Endodermal cell (in vitro differentiated cells): ENCODE results near the gene ARFIP1. TPM values are rescaled to one million over a fixed set of nuclear protein-coding genes. Genes with fewer than 3 reads are reported as not detected.
A peak's percentile ranks its signal among the peaks of the same experiment; 100 is the strongest.

Source experiments
- DNase-seq: peaks from one replicate; pipeline ENCODE4 v3.0.0-alpha.2; 2017
- H3K27ac ChIP-seq: 2 replicates; pipeline ENCODE4 v1.5.1; 2013; ENCODE audit warnings: mild to moderate bottlenecking, low read depth, low read length, moderate library complexity
- H3K27me3 ChIP-seq: 2 replicates; pipeline ENCODE4 v1.6.1; 2013; ENCODE audit warnings: mild to moderate bottlenecking, low read length, moderate library complexity; ENCODE audit not compliant: insufficient read depth, control insufficient read depth, poor library complexity, severe bottlenecking
- H3K36me3 ChIP-seq: 2 replicates; pipeline ENCODE4 v1.7.0; 2013; ENCODE audit warnings: mild to moderate bottlenecking, low read length, moderate library complexity; ENCODE audit not compliant: control insufficient read depth, insufficient read depth
- H3K4me1 ChIP-seq: one replicate; pipeline ENCODE4 v1.7.0; 2013; ENCODE audit warnings: low read length; ENCODE audit not compliant: control insufficient read depth, insufficient read depth
- H3K4me3 ChIP-seq: 2 replicates; pipeline ENCODE4 v1.5.1; 2013; ENCODE audit warnings: mild to moderate bottlenecking, low read length, moderate library complexity
- H3K9ac ChIP-seq: 2 replicates; pipeline ENCODE4 v1.6.1; 2013; ENCODE audit warnings: mild to moderate bottlenecking, low read length, moderate library complexity; ENCODE audit not compliant: poor library complexity, severe bottlenecking; ENCODE audit errors: extremely low read depth
- H3K9me3 ChIP-seq: 2 replicates; pipeline ENCODE4 v1.6.1; 2013; ENCODE audit warnings: mild to moderate bottlenecking, low read length, moderate library complexity; ENCODE audit not compliant: control insufficient read depth
- H3K27ac Mint-ChIP-seq: 2 replicates; pipeline ENCODE4 v1.8.0; 2020; ENCODE audit warnings: mixed read lengths
- H3K27me3 Mint-ChIP-seq: 2 replicates; pipeline ENCODE4 v1.8.0; 2021; ENCODE audit warnings: mild to moderate bottlenecking, mixed read lengths; ENCODE audit not compliant: insufficient read depth
- H3K36me3 Mint-ChIP-seq: 2 replicates; pipeline ENCODE4 v1.8.0; 2020; ENCODE audit warnings: low read depth, mixed read lengths
- H3K4me1 Mint-ChIP-seq: 2 replicates; pipeline ENCODE4 v1.8.0; 2020; ENCODE audit warnings: mixed read lengths
- H3K4me3 Mint-ChIP-seq: 2 replicates; pipeline ENCODE4 v1.8.0; 2020; ENCODE audit warnings: mild to moderate bottlenecking, moderate library complexity, mixed read lengths
- H3K9me3 Mint-ChIP-seq: 2 replicates; pipeline ENCODE4 v1.8.0; 2020; ENCODE audit warnings: mild to moderate bottlenecking, mixed read lengths
- CTCF ChIP-seq: fragments of 200-600 bp; sonication (generic); conservative IDR thresholded peaks from 2 replicates; pipeline ENCODE4 v1.5.0; 2021; ENCODE audit warnings: antibody characterized with exemption, mild to moderate bottlenecking
- WGBS, 2 experiments: methylation state at CpG; one replicate each; pipeline versions ENCODE4 v1.1.5 to v1.1.7; 2013; ENCODE audit warnings: missing lambda C conversion rate in 2 of 2, mixed read lengths in 1 of 2; ENCODE audit not compliant: insufficient coverage in 1 of 2, insufficient read length in 1 of 2; 5-methylcytosine and 5-hydroxymethylcytosine counted together
- total RNA-seq, 2 donors: library from RNA; stranded (reverse); fragmentation: NEBNext Ultra II Directional in 1 of 2; extraction: Animal tissue kit (Norgen Biotek cat#: 25700) in 1 of 2; gene quantifications; 2 replicates in 1 of 2; 3 replicates in 1 of 2; pipeline ENCODE4 v1.2.1, GENCODE V29; 2021

ARFIP1 gene
- total RNA-seq, 2 donors from 2014 or later: 34.3 to 39.4 TPM

- 87 to 88% methylated on average over 2 to 14 of the region's 14 CpGs for WGBS, 2 experiments
- Histone ChIP-seq H3K27ac (no peak overlapping the region), H3K27me3 (no peaks in the 10 kb centered on the region), H3K4me1 (peaks cover 40% of the 10 kb centered on the region), H3K9ac (no peak overlapping the region), H3K4me3 (no peak overlapping the region), H3K9me3 (no peaks in the 10 kb centered on the region), H3K36me3 (peaks cover 5% of the 10 kb centered on the region)
- Mint-ChIP-seq H3K36me3 (peaks cover 9% of the 10 kb centered on the region), H3K4me1 (peaks cover 54% of the 10 kb centered on the region), H3K4me3 (no peak overlapping the region), H3K27me3 (no peaks in the 10 kb centered on the region), H3K27ac (peak overlapping the region; percentile 2), H3K9me3 (no peaks in the 10 kb centered on the region)
- no peak for TF ChIP-seq CTCF
- DNase-seq: no peak
Observed at GRCh38 chr4:152961014-152961772, 181.4 kb downstream of the ARFIP1 start.

- H3K9ac ChIP-seq: no peak overlapping the region
- peaks cover 5% of the 10 kb centered on the region for H3K36me3 ChIP-seq
- Mint-ChIP-seq H3K27ac (no peak overlapping the region), H3K4me3 (no peak overlapping the region), H3K9me3 (no peaks in the 10 kb centered on the region), H3K36me3 (peaks cover 9% of the 10 kb centered on the region), H3K4me1 (peaks cover 48% of the 10 kb centered on the region), H3K27me3 (no peaks in the 10 kb centered on the region)
- no peak for DNase-seq
- no peaks in the 10 kb centered on the region for H3K9me3 ChIP-seq
- H3K27me3 ChIP-seq: no peaks in the 10 kb centered on the region
- no peak for TF ChIP-seq CTCF
- 100% methylated on average over 1 of the region's 1 CpG; no CpG with 5 or more reads in 1 of the 2 experiments for WGBS, 2 experiments
- H3K27ac ChIP-seq: no peak overlapping the region
- no peak overlapping the region for H3K4me3 ChIP-seq
- H3K4me1 ChIP-seq: peaks cover 39% of the 10 kb centered on the region
Observed at GRCh38 chr4:152961773-152962115, 182.0 kb downstream of the ARFIP1 start.

Other genes starting within 250 kb of the ARFIP1 start
- 10 to 100 TPM; 34.3 to 34.4 TPM for gene FBXW7, start 243.9 kb upstream of the ARFIP1 start, total RNA-seq
- gene TMEM154, start 100.0 kb upstream of the ARFIP1 start, total RNA-seq: 1 to 10 TPM in 1 of 2 donors, under 1 TPM in 1; 0.81 to 1.6 TPM
- gene TIGD4, start 224 bp upstream of the ARFIP1 start, total RNA-seq: 1 to 10 TPM; 2.1 to 2.9 TPM
- gene FHDC1, start 156.4 kb downstream of the ARFIP1 start, total RNA-seq: 1 to 10 TPM; 2.5 to 7.9 TPM